ENCODE data around the gene SYNE3. TPM values are rescaled to one million over a fixed set of nuclear protein-coding genes. Genes with fewer than 3 reads are reported as not detected.

Gene SYNE3
- total and polyA plus RNA-seq, 4 donors = 2.0 to 12.2 (median 5.4) TPM

- Histone ChIP-seq H3K4me1 (ENCODE audit: control insufficient read depth, insufficient read depth, low read length) (peaks cover 34% of the 10 kb centered on the region), H3K27me3 (ENCODE audit: control insufficient read depth, insufficient read depth, low read length) (no peaks in the 10 kb centered on the region), H3K27ac (ENCODE audit: low read depth, low read length) (no peak overlapping the region), H3K36me3 (ENCODE audit: control insufficient read depth, insufficient read depth, low read length) (peaks cover 6% of the 10 kb centered on the region), H3K4me3 (ENCODE audit: low read depth, low read length) (no peak overlapping the region), H3K9me3 (ENCODE audit: control insufficient read depth, insufficient read depth, low read length) (no peaks in the 10 kb centered on the region)
- WGBS (ENCODE audit: insufficient coverage) = 89% methylated on average over 2 of the region's 2 CpGs
- DNase-seq (ENCODE audit: low read depth in 4 of 6, low spot score in 6 of 6) = no peak
Measured at GRCh38 chr14:95471016-95471415, 45.4 kb downstream of the SYNE3 start.

GRCh38 chr14:95469134-95469481 lies 47.3 kb downstream of the SYNE3 start:
- H3K27ac ChIP-seq (ENCODE audit: low read depth, low read length) = no peak overlapping the region
- no peaks in the 10 kb centered on the region for H3K27me3 ChIP-seq (ENCODE audit: control insufficient read depth, insufficient read depth, low read length)
- H3K9me3 ChIP-seq (ENCODE audit: control insufficient read depth, insufficient read depth, low read length) = no peaks in the 10 kb centered on the region
- H3K4me3 ChIP-seq (ENCODE audit: low read depth, low read length) = no peak overlapping the region
- 88% methylated on average over 1 of the region's 3 CpGs for WGBS (ENCODE audit: insufficient coverage)
- peaks cover 34% of the 10 kb centered on the region for H3K4me1 ChIP-seq (ENCODE audit: control insufficient read depth, insufficient read depth, low read length)
- H3K36me3 ChIP-seq (ENCODE audit: control insufficient read depth, insufficient read depth, low read length) = peaks cover 7% of the 10 kb centered on the region
- DNase-seq (ENCODE audit: low read depth in 4 of 6, low spot score in 6 of 6) = no peak

- H3K4me3 ChIP-seq (ENCODE audit: low read depth, low read length) = no peak overlapping the region
- H3K27me3 ChIP-seq (ENCODE audit: control insufficient read depth, insufficient read depth, low read length) = no peaks in the 10 kb centered on the region
- H3K27ac ChIP-seq (ENCODE audit: low read depth, low read length) = no peak overlapping the region
- no peak for DNase-seq (ENCODE audit: low read depth in 4 of 6, low spot score in 6 of 6)
- peaks cover 38% of the 10 kb centered on the region for H3K4me1 ChIP-seq (ENCODE audit: control insufficient read depth, insufficient read depth, low read length)
- H3K36me3 ChIP-seq (ENCODE audit: control insufficient read depth, insufficient read depth, low read length) = peaks cover 7% of the 10 kb centered on the region
- no peaks in the 10 kb centered on the region for H3K9me3 ChIP-seq (ENCODE audit: control insufficient read depth, insufficient read depth, low read length)
- 92% methylated on average over 1 of the region's 4 CpGs for WGBS (ENCODE audit: insufficient coverage)
Measured at GRCh38 chr14:95468448-95469133, 47.9 kb downstream of the SYNE3 start.

- no peak for DNase-seq (ENCODE audit: low read depth in 4 of 6, low spot score in 6 of 6)
- Histone ChIP-seq H3K4me1 (ENCODE audit: control insufficient read depth, insufficient read depth, low read length) (peaks cover 37% of the 10 kb centered on the region), H3K4me3 (ENCODE audit: low read depth, low read length) (no peak overlapping the region), H3K27ac (ENCODE audit: low read depth, low read length) (no peak overlapping the region), H3K9me3 (ENCODE audit: control insufficient read depth, insufficient read depth, low read length) (no peaks in the 10 kb centered on the region), H3K36me3 (ENCODE audit: control insufficient read depth, insufficient read depth, low read length) (peaks cover 10% of the 10 kb centered on the region), H3K27me3 (ENCODE audit: control insufficient read depth, insufficient read depth, low read length) (no peaks in the 10 kb centered on the region)
- 46% methylated on average over 6 of the region's 6 CpGs for WGBS (ENCODE audit: insufficient coverage)
Measured at GRCh38 chr14:95467657-95468056, 48.8 kb downstream of the SYNE3 start.

- no peak for DNase-seq (ENCODE audit: low read depth in 4 of 6, low spot score in 6 of 6)
- no peaks in the 10 kb centered on the region for H3K27me3 ChIP-seq (ENCODE audit: control insufficient read depth, insufficient read depth, low read length)
- H3K4me3 ChIP-seq (ENCODE audit: low read depth, low read length) = no peak overlapping the region
- H3K4me1 ChIP-seq (ENCODE audit: control insufficient read depth, insufficient read depth, low read length) = peaks cover 36% of the 10 kb centered on the region
- no peaks in the 10 kb centered on the region for H3K9me3 ChIP-seq (ENCODE audit: control insufficient read depth, insufficient read depth, low read length)
- no peak overlapping the region for H3K27ac ChIP-seq (ENCODE audit: low read depth, low read length)
- WGBS (ENCODE audit: insufficient coverage) = 78% methylated on average over 6 of the region's 6 CpGs
- peaks cover 10% of the 10 kb centered on the region for H3K36me3 ChIP-seq (ENCODE audit: control insufficient read depth, insufficient read depth, low read length)
Measured at GRCh38 chr14:95467232-95467631, 49.2 kb downstream of the SYNE3 start.

Small RNA genes lying within 50 kb of the gene (small RNA-seq; reads per million reads assigned to genes)
- gene SCARNA13 (ENCODE audit: low replicate concordance) = 8.6 reads per million, percentile 96 among the genes with 10 or more reads in this experiment

Other genes with a start within 250 kb of the SYNE3 start
- gene CLMN, start 196.7 kb downstream of the SYNE3 start, total RNA-seq = 10 to 100 TPM in 1 of 2 donors, 1 to 10 TPM in 1; 8.3 to 18.8 TPM
- 1 to 10 TPM; 4.1 to 8.8 TPM for gene CLMN, start 196.7 kb downstream of the SYNE3 start, polyA plus RNA-seq (ENCODE audit: insufficient read length in 2 of 2)
- 10 to 100 TPM; 61.1 to 63.1 TPM for gene GLRX5, start 18.4 kb upstream of the SYNE3 start, total RNA-seq
- gene GLRX5, start 18.4 kb upstream of the SYNE3 start, polyA plus RNA-seq (ENCODE audit: insufficient read length in 2 of 2) = 10 to 100 TPM; 70.5 to 77.9 TPM
- gene TCL1B, start 169.8 kb upstream of the SYNE3 start, total RNA-seq = not detected
- gene TCL1B, start 169.8 kb upstream of the SYNE3 start, polyA plus RNA-seq (ENCODE audit: insufficient read length in 2 of 2) = not detected
- 1 to 10 TPM in 1 of 2 donors, under 1 TPM in 1; 0.11 to 2.2 TPM for gene TCL1A, start 197.5 kb upstream of the SYNE3 start, total RNA-seq
- under 1 TPM; 0.47 to 0.95 TPM for gene TCL1A, start 197.5 kb upstream of the SYNE3 start, polyA plus RNA-seq (ENCODE audit: insufficient read length in 2 of 2)

All from spinal cord (tissue), 10 donors.